Heart left ventricle (tissue), 13 donors: ENCODE measurements around the gene INTS13.

Experiments
- POLR2A ChIP-seq, 2 donors: fragments of 450-650 bp; IDR thresholded peaks; one replicate each; pipeline ENCODE4 v1.6.1; 2017; ENCODE audit warnings: antibody characterized with exemption in 2 of 2, mild to moderate bottlenecking in 2 of 2, moderate library complexity in 2 of 2
- TF ChIP-seq, protein P1 (sequence below), 12 donors: fragments of 200-600 bp; sonication (generic) in 4 of 12; IDR thresholded peaks; one replicate each; pipeline versions ENCODE4 v1.5.0 to v1.8.0; 2018 to 2022; ENCODE audit warnings: antibody characterized with exemption in 12 of 12, mild to moderate bottlenecking in 5 of 12
- donor health status: ischemic (EF 13 %, LVEDD 7.1; RV severe dilation, severe dysfunction).
- donor health status: DM: no; HTN: yes; CAD: no.
- donor health status: DM: no; HTN: no; CAD: no.
- donor health status: ischemic (EF 25% LVEDD 6.9; RV normal size, moderate dysfunction).
- donor health status: ischemic (EF 25% LVEDD 5.7; RV mildly dilated, moderate dysfunction).
- donor health status: ischemic (EF 35%, LVEDD 5.7; RV mildly dilated, moderate dysfunction).
- donor health status: nonischemic (EF 11% LVEDD 7.7; RV severe dilation, severe dysfunction).
- donor health status: DM: yes; HTN: yes; CAD: no.
- donor health status: PGD.
- donor health status: ischemic (EF 29% LVEDD 5.4; RV normal size, mild dysfunction).
- donor health status: nonischemic (EF 23%, LVEDD 6.1; RV moderate dilation, normal function).

DNA sequence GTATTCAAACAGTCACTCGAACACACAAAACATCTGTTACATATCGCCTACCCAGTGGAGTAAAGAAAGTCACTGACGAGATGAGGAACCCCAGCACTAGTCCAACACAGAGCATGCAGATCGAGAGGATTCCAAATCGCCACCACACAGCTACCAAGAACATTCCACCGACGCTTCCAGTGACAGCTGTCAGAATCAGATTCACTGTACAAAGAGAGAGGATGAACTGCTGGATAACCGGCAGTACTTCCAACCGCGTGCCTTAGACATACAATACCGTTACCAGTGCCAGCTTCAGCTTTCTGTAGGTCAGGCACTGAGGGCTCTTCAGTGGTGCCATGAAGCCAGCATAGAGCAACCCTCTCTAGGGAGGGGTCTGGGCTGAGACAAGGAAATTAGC lies 42.0 kb upstream of the INTS13 start:
- TF ChIP-seq, protein P1, sequence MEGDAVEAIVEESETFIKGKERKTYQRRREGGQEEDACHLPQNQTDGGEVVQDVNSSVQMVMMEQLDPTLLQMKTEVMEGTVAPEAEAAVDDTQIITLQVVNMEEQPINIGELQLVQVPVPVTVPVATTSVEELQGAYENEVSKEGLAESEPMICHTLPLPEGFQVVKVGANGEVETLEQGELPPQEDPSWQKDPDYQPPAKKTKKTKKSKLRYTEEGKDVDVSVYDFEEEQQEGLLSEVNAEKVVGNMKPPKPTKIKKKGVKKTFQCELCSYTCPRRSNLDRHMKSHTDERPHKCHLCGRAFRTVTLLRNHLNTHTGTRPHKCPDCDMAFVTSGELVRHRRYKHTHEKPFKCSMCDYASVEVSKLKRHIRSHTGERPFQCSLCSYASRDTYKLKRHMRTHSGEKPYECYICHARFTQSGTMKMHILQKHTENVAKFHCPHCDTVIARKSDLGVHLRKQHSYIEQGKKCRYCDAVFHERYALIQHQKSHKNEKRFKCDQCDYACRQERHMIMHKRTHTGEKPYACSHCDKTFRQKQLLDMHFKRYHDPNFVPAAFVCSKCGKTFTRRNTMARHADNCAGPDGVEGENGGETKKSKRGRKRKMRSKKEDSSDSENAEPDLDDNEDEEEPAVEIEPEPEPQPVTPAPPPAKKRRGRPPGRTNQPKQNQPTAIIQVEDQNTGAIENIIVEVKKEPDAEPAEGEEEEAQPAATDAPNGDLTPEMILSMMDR (IDR thresholded peaks at IDR 0.05): no peak
- no peak for TF ChIP-seq POLR2A (IDR thresholded peaks at IDR 0.05)
